ENCODE measurements around the gene PRKCG.

PRKCG gene

DNA sequence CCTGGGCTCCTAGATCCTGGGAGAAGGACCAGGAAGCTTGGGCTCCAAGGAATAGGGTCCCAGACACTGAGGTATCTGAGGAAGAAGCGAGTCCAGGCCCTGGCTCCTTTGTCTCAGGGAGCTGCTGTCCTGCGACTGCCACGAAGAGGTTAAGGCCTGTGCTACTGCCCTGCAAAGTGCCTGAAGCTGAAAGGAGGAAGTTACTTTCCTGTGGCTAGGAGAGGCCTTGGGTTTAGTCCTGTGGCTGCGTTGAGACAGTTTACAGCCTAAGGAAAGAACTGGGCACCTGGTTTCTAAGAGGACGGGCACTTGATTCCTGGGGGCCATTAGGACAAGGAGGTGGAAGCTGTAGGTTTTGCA lies 11.5 kb upstream of the PRKCG start:
- in situ Hi-C loops (cut with HindIII; ENCODE audit: low sequenced_read_pairs), result loop anchor here (25.0 kb wide), 1 partner anchor 167 kb away; no protein-coding TSS in a partner anchor

DNA sequence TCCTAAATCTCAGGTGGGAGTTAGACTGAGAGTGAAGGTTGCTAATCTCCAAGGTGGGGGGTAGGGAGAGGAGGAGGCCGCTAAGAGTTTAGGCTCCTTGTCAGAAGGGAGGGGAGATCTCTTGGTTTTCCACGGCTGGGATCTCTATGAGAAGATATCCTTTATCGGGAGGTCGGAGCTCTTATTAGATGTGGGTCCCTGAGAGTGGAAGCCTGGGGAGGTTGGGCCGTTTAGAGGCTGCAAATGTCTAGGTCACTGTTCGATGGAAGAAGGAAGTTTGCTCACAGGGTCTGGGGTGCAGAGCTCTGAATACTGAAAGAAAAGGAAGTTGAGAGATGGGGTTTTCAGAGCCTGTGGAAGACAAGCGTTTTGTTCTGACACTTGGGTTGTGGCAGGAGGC lies 10.5 kb upstream of the PRKCG start:
- in situ Hi-C loops (cut with HindIII; ENCODE audit: low sequenced_read_pairs), result loop anchor here (25.0 kb wide), 1 partner anchor 166 kb away; no protein-coding TSS in a partner anchor

DNA sequence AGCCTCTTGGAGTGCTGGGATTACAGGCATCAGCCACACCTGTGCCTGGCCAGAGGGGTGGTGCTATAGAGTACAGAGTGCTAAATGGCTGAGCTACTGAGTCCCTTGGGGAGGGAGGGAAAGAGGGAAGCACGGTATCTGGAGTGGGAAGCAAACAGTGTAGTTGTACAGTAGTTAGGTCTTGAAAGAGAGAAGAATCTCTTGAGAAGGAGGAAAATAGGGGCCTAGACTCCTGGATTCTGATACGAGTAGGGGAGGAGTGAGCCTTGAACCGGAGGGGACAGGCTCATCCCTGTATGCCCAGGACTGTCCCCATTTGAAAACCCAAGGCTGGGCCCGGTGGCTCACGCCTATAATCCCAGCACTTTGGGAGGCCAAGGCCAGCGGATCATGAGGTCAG lies 9.2 kb upstream of the PRKCG start:
- in situ Hi-C loops (cut with HindIII; ENCODE audit: low sequenced_read_pairs), result loop anchor here (25.0 kb wide), 1 partner anchor 165 kb away; no protein-coding TSS in a partner anchor

DNA sequence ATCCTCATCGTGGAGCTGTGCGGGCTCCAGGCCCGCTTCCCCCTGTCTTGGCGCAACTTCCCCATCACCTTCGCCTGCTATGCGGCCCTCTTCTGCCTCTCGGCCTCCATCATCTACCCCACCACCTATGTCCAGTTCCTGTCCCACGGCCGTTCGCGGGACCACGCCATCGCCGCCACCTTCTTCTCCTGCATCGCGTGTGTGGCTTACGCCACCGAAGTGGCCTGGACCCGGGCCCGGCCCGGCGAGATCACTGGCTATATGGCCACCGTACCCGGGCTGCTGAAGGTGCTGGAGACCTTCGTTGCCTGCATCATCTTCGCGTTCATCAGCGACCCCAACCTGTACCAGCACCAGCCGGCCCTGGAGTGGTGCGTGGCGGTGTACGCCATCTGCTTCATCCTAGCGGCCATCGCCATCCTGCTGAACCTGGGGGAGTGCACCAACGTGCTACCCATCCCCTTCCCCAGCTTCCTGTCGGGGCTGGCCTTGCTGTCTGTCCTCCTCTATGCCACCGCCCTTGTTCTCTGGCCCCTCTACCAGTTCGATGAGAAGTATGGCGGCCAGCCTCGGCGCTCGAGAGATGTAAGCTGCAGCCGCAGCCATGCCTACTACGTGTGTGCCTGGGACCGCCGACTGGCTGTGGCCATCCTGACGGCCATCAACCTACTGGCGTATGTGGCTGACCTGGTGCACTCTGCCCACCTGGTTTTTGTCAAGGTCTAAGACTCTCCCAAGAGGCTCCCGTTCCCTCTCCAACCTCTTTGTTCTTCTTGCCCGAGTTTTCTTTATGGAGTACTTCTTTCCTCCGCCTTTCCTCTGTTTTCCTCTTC lies 8.0 kb upstream of the PRKCG start:
- in situ Hi-C loops (cut with HindIII; ENCODE audit: low sequenced_read_pairs), result loop anchor here (25.0 kb wide), 1 partner anchor 163 kb away; no protein-coding TSS in a partner anchor

DNA sequence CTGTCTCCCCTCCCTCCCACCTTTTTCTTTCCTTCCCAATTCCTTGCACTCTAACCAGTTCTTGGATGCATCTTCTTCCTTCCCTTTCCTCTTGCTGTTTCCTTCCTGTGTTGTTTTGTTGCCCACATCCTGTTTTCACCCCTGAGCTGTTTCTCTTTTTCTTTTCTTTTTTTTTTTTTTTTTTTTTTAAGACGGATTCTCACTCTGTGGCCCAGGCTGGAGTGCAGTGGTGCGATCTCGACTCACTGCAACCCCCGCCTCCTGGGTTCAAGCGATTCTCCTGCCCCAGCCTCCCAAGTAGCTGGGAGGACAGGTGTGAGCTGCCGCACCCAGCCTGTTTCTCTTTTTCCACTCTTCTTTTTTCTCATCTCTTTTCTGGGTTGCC lies 7.4 kb upstream of the PRKCG start:
- in situ Hi-C loops (cut with HindIII; ENCODE audit: low sequenced_read_pairs), result loop anchor here (25.0 kb wide), 1 partner anchor 163 kb away; no protein-coding TSS in a partner anchor

DNA sequence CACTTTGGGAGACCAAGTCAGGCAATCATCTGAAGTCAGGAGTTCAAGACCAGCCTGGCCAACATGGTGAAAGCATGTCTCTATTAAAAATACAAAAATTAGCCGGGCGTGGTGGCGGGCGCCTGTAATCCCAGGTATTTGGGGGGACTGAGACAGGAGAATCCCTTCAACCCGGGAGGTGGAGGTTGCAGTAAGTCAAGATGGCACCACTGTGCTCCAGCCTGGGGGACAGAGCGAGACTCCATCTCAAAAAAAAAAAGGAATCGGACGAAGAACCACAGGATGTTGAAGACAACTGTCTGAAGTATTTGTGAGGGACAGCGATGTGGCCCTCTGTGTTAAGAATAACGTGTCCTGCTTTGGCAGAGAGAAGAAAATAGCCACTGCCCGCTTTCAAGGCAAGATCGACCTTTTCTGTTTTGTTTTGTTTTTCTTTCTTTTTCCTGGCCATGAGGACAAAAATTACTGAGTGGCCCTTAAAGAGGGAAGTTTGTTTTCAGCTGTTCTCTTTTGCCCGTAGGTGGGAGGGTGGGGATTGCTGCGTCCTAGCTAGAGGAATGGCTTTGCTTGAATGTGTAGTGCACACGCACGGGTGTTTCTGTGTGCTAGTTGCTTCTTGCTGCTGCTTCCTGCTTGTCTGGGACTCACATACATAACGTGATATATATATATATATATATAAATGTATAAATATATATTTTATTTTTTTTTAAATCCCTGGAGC lies 6.2 kb upstream of the PRKCG start:
- in situ Hi-C loops (cut with HindIII; ENCODE audit: low sequenced_read_pairs), result no loop called here

DNA sequence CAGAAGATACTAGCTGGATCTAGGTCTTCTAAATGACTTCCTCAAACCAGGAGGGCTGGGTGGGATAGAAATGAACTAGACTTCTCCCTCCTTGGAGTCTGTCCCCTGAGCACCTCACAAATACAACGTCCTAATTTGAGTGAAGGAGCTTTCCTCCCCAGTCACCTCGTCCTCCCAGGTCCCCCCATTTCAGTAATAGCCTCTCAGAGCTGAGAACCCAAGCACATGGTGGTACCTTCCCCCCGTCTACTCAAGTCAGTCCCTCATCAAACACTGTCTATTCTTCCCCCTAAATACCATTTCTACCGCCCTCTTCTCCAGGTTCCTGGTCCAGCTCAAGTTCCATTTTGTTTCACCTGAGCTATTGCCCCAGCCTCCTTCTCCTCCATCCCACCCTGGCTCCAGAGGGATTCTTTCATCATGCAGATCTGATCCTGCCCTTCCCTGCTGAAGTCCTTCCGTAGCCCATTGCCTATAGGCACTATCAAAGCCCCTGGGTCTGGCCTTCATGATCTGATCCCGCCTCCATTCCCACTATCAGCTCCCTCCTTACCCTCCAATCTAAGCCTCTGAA lies 5.3 kb upstream of the PRKCG start:
- in situ Hi-C loops (cut with HindIII; ENCODE audit: low sequenced_read_pairs), result no loop called here

DNA sequence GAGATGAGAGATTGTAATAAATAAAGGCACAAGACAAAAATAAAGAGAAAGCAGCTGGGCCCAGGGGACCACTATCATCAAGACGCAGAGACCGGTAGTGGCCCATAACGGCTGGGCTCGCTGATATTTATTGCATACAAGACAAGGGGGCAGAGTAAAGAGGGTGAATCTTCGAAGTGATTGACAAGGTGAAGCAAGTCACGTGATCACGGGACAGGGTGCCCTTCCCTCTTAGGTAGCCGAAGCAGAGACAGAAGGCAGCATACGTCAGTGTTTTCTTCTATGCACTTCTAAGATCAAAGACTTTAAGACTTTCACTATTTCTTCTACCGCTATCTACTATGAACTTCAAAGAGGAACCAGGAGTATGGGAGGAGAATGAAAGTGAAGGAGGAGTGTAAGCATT lies 4.6 kb upstream of the PRKCG start:
- in situ Hi-C loops (cut with HindIII; ENCODE audit: low sequenced_read_pairs), result no loop called here

DNA sequence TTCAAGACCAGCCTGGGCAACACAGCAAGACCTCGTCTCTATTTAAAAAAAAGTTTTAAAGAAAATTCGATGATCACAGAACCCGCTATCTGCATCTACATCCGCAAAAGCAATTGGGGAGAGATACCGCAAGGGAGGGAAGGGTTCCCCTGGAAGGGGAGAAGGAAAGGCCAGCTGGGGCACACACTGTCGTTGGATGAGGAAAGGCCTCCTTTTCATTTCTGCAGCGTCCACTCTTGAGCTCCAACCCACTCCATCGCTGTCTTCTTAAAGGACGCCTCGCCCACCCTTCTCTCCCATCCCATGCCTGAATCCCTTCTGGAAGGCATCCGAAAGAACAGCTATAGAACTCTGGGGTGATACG lies 3.2 kb upstream of the PRKCG start:
- in situ Hi-C loops (cut with HindIII; ENCODE audit: low sequenced_read_pairs), result no loop called here

DNA sequence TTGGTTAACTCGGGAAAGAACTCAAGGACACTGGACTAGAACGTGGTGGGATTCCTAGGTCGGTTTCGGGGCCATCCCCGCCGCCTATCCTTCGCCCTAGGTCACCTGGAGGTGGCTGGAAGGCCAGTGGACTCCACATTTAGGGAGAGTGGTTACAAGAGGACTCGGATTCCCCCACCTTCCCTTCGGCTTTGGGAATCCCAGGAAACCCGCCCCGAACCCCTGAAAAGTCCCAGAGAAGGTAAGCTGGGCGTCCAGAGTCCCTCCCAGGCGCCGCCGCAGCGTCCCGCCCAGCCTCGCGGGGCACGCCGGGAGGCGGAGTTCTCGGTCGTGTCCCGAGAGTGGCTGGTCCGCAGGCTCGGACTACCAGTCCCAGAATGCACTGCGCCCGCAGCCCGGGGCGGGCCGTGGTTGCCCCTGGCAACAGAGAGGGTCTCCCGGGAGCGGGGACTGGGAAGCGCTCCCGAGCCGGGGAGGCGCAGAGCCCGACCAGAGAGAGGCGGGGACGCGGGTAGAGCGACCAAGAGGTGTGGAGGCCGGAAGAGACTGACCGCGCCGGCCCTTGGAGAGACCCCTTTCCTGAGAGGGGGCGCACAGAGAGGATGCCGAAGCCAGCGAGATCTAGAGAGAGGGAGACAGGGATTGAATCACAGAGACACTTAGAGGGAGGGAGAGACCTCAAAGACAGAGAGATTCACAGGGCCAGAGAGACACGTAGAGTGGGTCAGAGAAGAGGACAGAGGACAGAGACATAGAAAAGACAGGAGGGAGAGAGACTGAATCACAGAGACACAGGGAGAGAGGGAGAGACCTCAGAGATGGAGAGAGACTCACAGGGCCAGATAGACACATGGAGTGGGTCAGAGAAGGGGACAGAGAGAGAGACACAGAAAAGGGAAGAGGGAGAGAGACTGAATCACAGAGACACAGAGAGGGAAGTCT lies 2.6 kb upstream of the PRKCG start:
- in situ Hi-C loops (cut with HindIII; ENCODE audit: low sequenced_read_pairs), result no loop called here

DNA sequence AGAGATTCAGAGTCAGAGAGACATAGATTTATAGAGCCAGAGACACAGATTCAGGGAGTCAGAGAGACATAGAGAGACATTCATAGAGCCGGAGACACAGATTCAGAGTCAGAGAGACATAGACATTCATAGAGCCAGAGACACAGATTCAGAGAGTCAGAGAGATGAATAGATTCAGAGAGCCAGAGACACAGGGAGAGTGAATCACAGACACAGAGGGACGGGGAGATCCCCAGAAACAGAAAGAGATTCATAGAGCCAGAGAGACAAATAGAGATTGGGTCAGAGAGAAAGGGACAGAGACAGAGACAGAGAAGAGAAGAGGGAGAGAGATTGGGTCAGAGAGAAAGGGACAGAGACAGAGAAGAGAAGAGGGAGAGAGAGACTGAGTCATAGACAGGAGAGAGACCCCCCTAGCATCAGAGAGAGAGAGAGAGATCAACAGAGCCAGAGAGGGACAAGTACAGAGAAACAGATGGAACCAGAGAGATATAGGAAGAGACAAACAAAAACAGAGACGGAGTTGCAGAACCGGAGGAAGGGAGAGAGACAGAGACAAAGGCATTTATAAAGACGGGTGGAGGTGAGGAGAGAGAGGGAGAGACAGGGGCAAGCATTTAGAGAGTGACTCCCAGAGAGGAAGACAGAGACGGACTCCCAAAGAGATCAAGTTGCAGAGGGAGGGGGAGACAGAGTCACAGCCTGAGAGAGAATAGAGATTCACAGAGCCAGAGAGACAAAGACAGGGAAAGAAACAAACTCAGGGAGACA lies 1.1 kb upstream of the PRKCG start:
- in situ Hi-C loops (cut with HindIII; ENCODE audit: low sequenced_read_pairs), result no loop called here

DNA sequence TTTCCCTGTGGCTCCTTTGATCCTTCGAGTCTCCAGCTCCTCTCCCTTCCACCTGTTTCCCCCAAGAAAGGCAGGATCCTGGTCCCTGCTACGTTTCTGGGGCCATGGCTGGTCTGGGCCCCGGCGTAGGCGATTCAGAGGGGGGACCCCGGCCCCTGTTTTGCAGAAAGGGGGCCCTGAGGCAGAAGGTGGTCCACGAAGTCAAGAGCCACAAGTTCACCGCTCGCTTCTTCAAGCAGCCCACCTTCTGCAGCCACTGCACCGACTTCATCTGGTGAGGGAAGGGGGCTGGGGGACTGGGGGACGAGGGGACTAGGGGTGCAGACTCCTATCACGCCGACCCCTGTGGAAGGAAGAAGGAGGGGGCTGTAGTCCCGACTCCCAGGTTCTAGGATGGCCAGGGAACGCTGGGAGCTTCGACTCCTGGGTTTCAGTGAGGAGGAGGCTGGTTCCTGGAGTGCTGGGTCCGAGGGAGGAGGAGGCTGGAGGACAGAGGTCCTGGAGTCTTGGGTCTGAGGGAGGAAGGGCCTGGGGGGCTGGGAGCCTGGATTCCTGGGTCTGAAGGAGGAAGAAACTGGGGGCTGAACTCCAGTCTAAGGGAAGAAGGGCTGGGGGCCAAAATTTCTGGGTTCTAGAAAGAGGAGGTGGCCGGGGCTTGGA lies 524 bp downstream of the PRKCG start:
- in situ Hi-C loops (cut with HindIII; ENCODE audit: low sequenced_read_pairs), result no loop called here

DNA sequence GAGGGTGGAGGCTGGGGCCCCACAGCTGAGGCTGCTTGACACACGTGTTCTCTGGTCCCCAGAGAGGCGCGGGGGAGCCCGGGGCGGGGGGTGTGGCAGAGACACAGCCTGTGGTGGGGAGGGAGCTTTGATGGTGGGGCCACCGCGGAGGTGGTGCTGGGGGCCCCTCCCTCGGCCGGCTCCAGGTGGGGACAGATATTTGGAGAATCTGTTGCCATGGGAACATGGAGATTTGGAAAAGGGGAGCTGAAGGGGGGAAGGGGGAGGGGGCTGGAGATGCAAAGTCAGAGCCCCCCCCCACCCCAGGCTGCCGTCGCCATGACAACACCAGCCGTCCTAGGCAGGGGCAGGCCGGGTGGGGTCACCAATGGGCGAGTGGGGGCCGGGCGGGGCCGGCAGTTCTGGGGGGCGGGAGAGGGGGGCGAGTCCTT lies 1.2 kb downstream of the PRKCG start:
- in situ Hi-C loops (cut with HindIII; ENCODE audit: low sequenced_read_pairs), result no loop called here

DNA sequence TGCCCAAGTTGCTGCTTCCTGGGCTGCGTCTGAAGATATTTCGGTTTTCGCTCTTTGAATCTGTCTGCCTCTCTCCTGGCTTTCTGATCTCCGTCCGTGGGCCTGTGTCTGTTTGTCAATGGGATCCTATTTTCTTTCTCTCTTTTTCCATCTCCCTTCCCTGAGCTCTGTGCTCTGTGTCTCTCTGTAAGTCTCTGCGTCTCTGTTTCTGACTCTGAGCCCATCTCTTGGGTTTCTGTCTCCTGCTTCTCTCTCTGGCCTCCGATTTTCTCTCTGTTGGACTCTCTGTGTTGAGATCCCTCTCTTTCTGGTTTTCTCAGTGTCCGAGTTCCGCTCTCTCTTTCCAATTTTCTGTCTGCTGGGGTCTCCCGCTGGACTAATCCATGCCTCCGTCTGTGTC lies 1.7 kb downstream of the PRKCG start:
- in situ Hi-C loops (cut with HindIII; ENCODE audit: low sequenced_read_pairs), result no loop called here

DNA sequence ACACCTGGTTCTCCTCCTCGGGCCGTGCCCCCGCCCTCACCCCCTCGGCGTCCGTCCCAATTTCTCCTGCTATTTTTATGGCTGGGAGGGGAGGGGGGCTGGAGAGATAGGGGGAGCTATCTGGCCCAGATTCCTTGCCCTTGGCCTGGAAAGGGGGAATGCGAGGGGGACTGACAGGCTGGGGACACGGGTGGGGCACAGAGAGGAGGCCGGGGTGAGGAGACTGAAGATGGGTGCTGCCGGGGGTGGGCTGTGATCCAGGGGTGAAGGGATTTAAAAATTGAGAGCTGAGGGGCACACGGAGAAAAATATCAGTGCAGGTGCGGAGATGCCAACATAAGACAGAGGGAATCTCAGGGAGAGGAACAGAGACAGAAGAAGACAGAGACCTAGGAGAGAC lies 2.3 kb downstream of the PRKCG start:
- in situ Hi-C loops (cut with HindIII; ENCODE audit: low sequenced_read_pairs), result no loop called here

DNA sequence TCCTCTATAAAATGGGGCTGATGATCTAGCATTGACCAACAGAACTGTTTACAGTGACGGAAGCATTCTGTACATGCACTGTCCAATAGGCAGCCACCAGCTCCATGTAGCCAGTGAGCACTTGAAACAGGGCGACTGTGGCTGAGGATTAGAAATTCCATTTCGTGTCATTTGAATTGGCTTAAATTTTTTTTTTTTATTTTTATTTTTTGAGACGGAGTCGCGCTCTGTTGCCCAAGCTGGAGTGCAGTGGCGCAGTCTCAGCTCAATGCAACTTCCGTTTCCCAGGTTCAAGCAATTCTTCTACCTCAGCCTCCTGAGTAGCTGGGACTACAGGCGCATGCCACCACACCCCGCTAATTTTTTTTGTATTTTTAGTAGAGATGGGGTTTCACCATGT lies 3.0 kb downstream of the PRKCG start:
- in situ Hi-C loops (cut with HindIII; ENCODE audit: low sequenced_read_pairs), result no loop called here

DNA sequence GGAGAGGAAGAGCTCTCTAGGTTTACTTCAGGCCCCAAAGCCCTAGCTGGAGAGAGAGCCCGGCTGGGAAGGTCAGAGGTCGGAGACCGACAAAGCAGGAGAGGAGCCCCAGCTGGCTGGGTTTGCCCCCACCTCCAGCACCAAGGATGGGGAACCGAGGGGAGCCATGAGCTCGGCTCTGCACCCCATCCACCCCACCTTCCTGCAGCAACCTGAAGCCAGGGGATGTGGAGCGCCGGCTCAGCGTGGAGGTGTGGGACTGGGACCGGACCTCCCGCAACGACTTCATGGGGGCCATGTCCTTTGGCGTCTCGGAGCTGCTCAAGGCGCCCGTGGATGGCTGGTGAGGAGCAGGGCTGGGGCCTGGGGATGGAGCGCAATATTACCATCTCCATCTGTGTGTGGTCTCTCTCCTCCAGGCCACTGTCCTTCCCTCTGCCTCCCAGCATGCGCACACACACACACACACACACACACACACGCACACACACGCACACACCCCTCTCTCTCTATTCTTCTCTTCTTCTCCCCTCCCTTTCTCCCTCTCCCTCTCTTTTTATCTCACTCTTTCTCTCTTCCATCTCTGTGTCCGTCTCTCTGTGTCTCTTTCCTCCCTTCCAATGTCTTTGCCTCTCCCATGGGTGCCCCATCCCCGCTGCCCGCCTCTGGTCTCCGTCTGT lies 10.4 kb downstream of the PRKCG start:
- in situ Hi-C loops (cut with HindIII; ENCODE audit: low sequenced_read_pairs), result no loop called here

DNA sequence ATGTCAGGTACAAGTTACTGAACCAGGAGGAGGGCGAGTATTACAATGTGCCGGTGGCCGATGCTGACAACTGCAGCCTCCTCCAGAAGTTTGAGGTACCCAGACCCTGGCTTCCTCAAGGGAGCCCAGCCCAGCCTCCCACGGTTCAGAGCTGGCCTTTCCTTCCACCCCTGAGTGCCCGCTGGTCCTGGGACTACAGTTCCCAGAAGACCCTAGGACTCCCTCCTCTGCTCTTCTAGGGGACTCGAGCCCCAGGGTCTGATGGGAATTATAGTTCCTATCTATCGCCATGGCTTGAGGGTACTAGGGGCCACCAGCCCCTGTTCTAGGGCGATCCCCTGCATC lies 11.0 kb downstream of the PRKCG start:
- in situ Hi-C loops (cut with HindIII; ENCODE audit: low sequenced_read_pairs), result no loop called here

DNA sequence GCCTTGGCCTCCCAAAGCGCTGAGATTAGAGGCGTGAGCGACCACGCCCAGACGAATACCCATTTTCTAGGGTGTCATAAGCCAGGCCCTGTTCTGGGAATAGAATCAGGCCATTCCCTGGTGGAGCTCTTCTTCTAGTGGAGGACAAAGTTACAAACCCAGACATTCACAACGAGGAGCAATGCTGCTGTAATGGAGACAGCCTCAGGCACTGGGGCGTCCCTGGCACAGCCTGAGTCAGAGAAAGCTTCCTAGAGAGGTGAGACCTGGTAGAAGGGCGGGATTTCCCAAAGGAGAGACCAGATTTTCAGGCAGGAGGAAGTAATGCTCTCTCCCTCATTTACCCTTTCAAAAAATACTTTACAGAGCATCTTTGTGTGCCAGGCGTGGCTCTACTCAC lies 12.7 kb downstream of the PRKCG start:
- in situ Hi-C loops (cut with HindIII; ENCODE audit: low sequenced_read_pairs), result no loop called here
